B cell (primary cell): ENCODE measurements around the gene CAPZA2.

Source experiments
- CTCF ChIP-seq: fragments of 200-600 bp; IDR thresholded peaks from one replicate; pipeline ENCODE4 v1.8.0; 2022; ENCODE audit warnings: antibody characterized with exemption, mild to moderate bottlenecking
- EZH2 ChIP-seq: IDR thresholded peaks from 2 replicates; pipeline ENCODE4 v1.6.1; 2012; ENCODE audit warnings: borderline replicate concordance, low read depth, mild to moderate bottlenecking, moderate library complexity, low read length; ENCODE audit not compliant: insufficient read depth, poor library complexity, severe bottlenecking

GRCh38 chr7:116832692-116833091 lies 29.7 kb upstream of the CAPZA2 start:
- no peak for TF ChIP-seq CTCF
- no peak for TF ChIP-seq EZH2
